NK-92 treated with Interleukin-12 subunit alpha and Interleukin-12 subunit beta, amount 100 ng/mL, for 24 hours (cell line): ENCODE measurements around the gene TIMELESS.
"Not testable (repeated sequence)": the region's sequence is repeated elsewhere in the genome, so short reads cannot be mapped to it uniquely, and the experiment has no call there.

Experiments
- DNase-seq: peaks from one replicate; lab custom pipeline; 2025; lab: John Stamatoyannopoulos, UW

The TIMELESS gene

GRCh38 chr12:56408799-56409417 is 40.3 kb downstream of the TIMELESS start:
- DNase-seq, result no peak

GRCh38 chr12:56404227-56404626 is 45.0 kb downstream of the TIMELESS start:
- not testable (repeated sequence) for DNase-seq

- not testable (repeated sequence) for DNase-seq
Measured at GRCh38 chr12:56401612-56402011, 47.6 kb downstream of the TIMELESS start.

GRCh38 chr12:56401125-56401524 is 48.1 kb downstream of the TIMELESS start:
- not testable (repeated sequence) for DNase-seq

GRCh38 chr12:56399466-56399865 is 49.8 kb downstream of the TIMELESS start:
- DNase-seq, result not testable (repeated sequence)

- DNase-seq, result no peak
Measured at GRCh38 chr12:56398324-56398723, 50.9 kb downstream of the TIMELESS start.

GRCh38 chr12:56392331-56392730 is 56.9 kb downstream of the TIMELESS start:
- no peak for DNase-seq

- DNase-seq, result no peak
Measured at GRCh38 chr12:56391721-56392120, 57.5 kb downstream of the TIMELESS start.

- DNase-seq, result no peak
Measured at GRCh38 chr12:56389412-56389811, 59.8 kb downstream of the TIMELESS start.

- no peak for DNase-seq
Measured at GRCh38 chr12:56387152-56387736, 62.0 kb downstream of the TIMELESS start.

- DNase-seq, result no peak
Measured at GRCh38 chr12:56385873-56386272, 63.4 kb downstream of the TIMELESS start.

- DNase-seq, result no peak
Measured at GRCh38 chr12:56382611-56383010, 66.6 kb downstream of the TIMELESS start.

- no peak for DNase-seq
Measured at GRCh38 chr12:56377989-56378316, 71.3 kb downstream of the TIMELESS start.

GRCh38 chr12:56377310-56377988 is 71.8 kb downstream of the TIMELESS start:
- DNase-seq, result no peak

- no peak for DNase-seq
Measured at GRCh38 chr12:56375598-56376434, 73.4 kb downstream of the TIMELESS start.

GRCh38 chr12:56374726-56375597 is 74.3 kb downstream of the TIMELESS start:
- DNase-seq, result no peak

- DNase-seq, result no peak
Measured at GRCh38 chr12:56373515-56373914, 75.7 kb downstream of the TIMELESS start.

GRCh38 chr12:56366948-56367347 is 82.3 kb downstream of the TIMELESS start:
- DNase-seq, result no peak
